Neural progenitor cell (in vitro differentiated cells): ENCODE results near the gene LRRC8B. TPM values are rescaled to one million over a fixed set of nuclear protein-coding genes. Genes with fewer than 3 reads are reported as not detected.

Experiments
- DNase-seq: peaks from one replicate; pipeline ENCODE4 v3.0.0-alpha.2; 2016; ENCODE audit warnings: low spot score
- H2AFZ ChIP-seq: fragments of 200-600 bp; sonication (generic); replicated peaks from 2 replicates; pipeline ENCODE4 v1.6.1; 2016; ENCODE audit warnings: antibody characterized with exemption
- H3F3A ChIP-seq: fragments of 200-600 bp; sonication (generic); 2 replicates; pipeline ENCODE4 v1.6.1; 2016; ENCODE audit warnings: antibody characterized with exemption, low read depth
- H3K27ac ChIP-seq: fragments of 200-600 bp; sonication (generic); 2 replicates; pipeline ENCODE4 v1.5.1; 2016; ENCODE audit warnings: mild to moderate bottlenecking
- H3K27me3 ChIP-seq: fragments of 200-600 bp; sonication (generic); 2 replicates; pipeline ENCODE4 v1.6.1; 2016; ENCODE audit warnings: mild to moderate bottlenecking, moderate library complexity
- H3K36me3 ChIP-seq: fragments of 200-600 bp; sonication (generic); 2 replicates; pipeline ENCODE4 v1.5.1; 2016
- H3K4me1 ChIP-seq: fragments of 200-600 bp; sonication (generic); 2 replicates; pipeline ENCODE4 v1.6.1; 2016; ENCODE audit warnings: mixed run types
- H3K4me2 ChIP-seq: fragments of 200-600 bp; sonication (generic); 2 replicates; pipeline ENCODE4 v1.6.1; 2016
- H3K4me3 ChIP-seq: fragments of 200-600 bp; sonication (generic); 2 replicates; pipeline ENCODE4 v1.5.1; 2016
- H3K79me2 ChIP-seq: fragments of 200-600 bp; sonication (generic); 2 replicates; pipeline ENCODE4 v1.6.1; 2016; ENCODE audit warnings: low read depth
- H3K9ac ChIP-seq: fragments of 200-600 bp; sonication (generic); 2 replicates; pipeline ENCODE4 v1.6.1; 2016
- H3K9me3 ChIP-seq: fragments of 200-600 bp; sonication (generic); 2 replicates; pipeline ENCODE4 v1.5.1; 2016; ENCODE audit warnings: low read depth
- H4K20me1 ChIP-seq: fragments of 200-600 bp; sonication (generic); 2 replicates; pipeline ENCODE4 v1.6.1; 2016; ENCODE audit warnings: low read depth
- H3K27ac Mint-ChIP-seq: 3 replicates; pipeline ENCODE4 v1.8.0; 2021; ENCODE audit warnings: mixed read lengths
- H3K27me3 Mint-ChIP-seq: 2 replicates; pipeline ENCODE4 v1.8.0; 2022; ENCODE audit warnings: low read depth, mild to moderate bottlenecking, inconsistent platforms, moderate library complexity, mixed read lengths; ENCODE audit not compliant: insufficient read depth
- H3K36me3 Mint-ChIP-seq: 3 replicates; pipeline ENCODE4 v1.8.0; 2021; ENCODE audit warnings: mixed read lengths
- H3K4me1 Mint-ChIP-seq: 3 replicates; pipeline ENCODE4 v1.8.0; 2021; ENCODE audit warnings: mixed read lengths
- H3K4me3 Mint-ChIP-seq: 3 replicates; pipeline ENCODE4 v1.8.0; 2021; ENCODE audit warnings: mild to moderate bottlenecking, moderate library complexity, mixed read lengths
- H3K9me3 Mint-ChIP-seq: 3 replicates; pipeline ENCODE4 v1.8.0; 2020; ENCODE audit warnings: mixed read lengths
- CTCF ChIP-seq: fragments of 200-600 bp; sonication (generic); IDR thresholded peaks from 2 replicates; pipeline ENCODE4 v1.5.1; 2017; ENCODE audit warnings: antibody characterized with exemption, mild to moderate bottlenecking
- EZH2 ChIP-seq: fragments of 200-600 bp; sonication (generic); IDR thresholded peaks from 2 replicates; pipeline ENCODE4 v1.6.1; 2017; ENCODE audit warnings: antibody characterized with exemption, mild to moderate bottlenecking, moderate library complexity
- EZH2phosphoT487 ChIP-seq: fragments of 200-600 bp; sonication (generic); IDR thresholded peaks from 2 replicates; pipeline ENCODE4 v1.6.1; 2017; ENCODE audit warnings: antibody characterized with exemption
- total RNA-seq: library from RNA; depleted of rRNA; stranded (reverse); fragments of >200 nt; gene quantifications from 2 replicates; pipeline ENCODE4 v1.2.3, GENCODE V29; 2015; ENCODE audit warnings: low replicate concordance

The LRRC8B gene
- total RNA-seq, 1 donor from 2014 or later, result 37.3 TPM

- H3K27me3 ChIP-seq, result peaks cover 4% of the 10 kb centered on the region
- no peak overlapping the region for H3K9ac ChIP-seq
- H3K79me2 ChIP-seq, result no peaks in the 10 kb centered on the region
- H3K4me3 ChIP-seq, result no peak overlapping the region
- Mint-ChIP-seq H3K4me1 (no peaks in the 10 kb centered on the region), H3K9me3 (no peaks in the 10 kb centered on the region), H3K27ac (no peak overlapping the region), H3K4me3 (no peak overlapping the region), H3K36me3 (no peaks in the 10 kb centered on the region), H3K27me3 (peaks cover 3% of the 10 kb centered on the region)
- no peaks in the 10 kb centered on the region for H3K9me3 ChIP-seq
- no peaks in the 10 kb centered on the region for H4K20me1 ChIP-seq
- no peaks in the 10 kb centered on the region for H3K4me1 ChIP-seq
- no peak overlapping the region for H3K4me2 ChIP-seq
- H3K36me3 ChIP-seq, result no peaks in the 10 kb centered on the region
- TF ChIP-seq EZH2phosphoT487, result no peak
- TF ChIP-seq EZH2, result no peak
- TF ChIP-seq CTCF, result no peak
- DNase-seq, result no peak
- H3K27ac ChIP-seq, result no peak overlapping the region
- no peak overlapping the region for H2AFZ ChIP-seq
- no peaks in the 10 kb centered on the region for H3F3A ChIP-seq
Observed at GRCh38 chr1:89499320-89499719, 25.3 kb upstream of the LRRC8B start.

- H3K27ac Mint-ChIP-seq, result no peak overlapping the region
- Histone ChIP-seq H3K27me3 (peaks cover 4% of the 10 kb centered on the region), H3K9me3 (no peaks in the 10 kb centered on the region), H3F3A (no peaks in the 10 kb centered on the region), H2AFZ (no peak overlapping the region), H4K20me1 (no peaks in the 10 kb centered on the region), H3K9ac (no peak overlapping the region), H3K4me2 (no peak overlapping the region), H3K79me2 (no peaks in the 10 kb centered on the region), H3K36me3 (no peaks in the 10 kb centered on the region), H3K27ac (no peak overlapping the region), H3K4me1 (no peaks in the 10 kb centered on the region), H3K4me3 (no peak overlapping the region)
- TF ChIP-seq CTCF, result no peak
- TF ChIP-seq EZH2, result no peak
- DNase-seq, result no peak
- H3K36me3 Mint-ChIP-seq, result no peaks in the 10 kb centered on the region
- H3K27me3 Mint-ChIP-seq, result peaks cover 4% of the 10 kb centered on the region
- H3K9me3 Mint-ChIP-seq, result no peaks in the 10 kb centered on the region
- H3K4me3 Mint-ChIP-seq, result no peak overlapping the region
- no peaks in the 10 kb centered on the region for H3K4me1 Mint-ChIP-seq
Observed at GRCh38 chr1:89502042-89502441, 22.6 kb upstream of the LRRC8B start.

- H3K27me3 Mint-ChIP-seq, result peaks cover 4% of the 10 kb centered on the region
- no peaks in the 10 kb centered on the region for H3K36me3 Mint-ChIP-seq
- no peaks in the 10 kb centered on the region for H3K9me3 Mint-ChIP-seq
Observed at GRCh38 chr1:89502895-89503294, 21.7 kb upstream of the LRRC8B start.

More at GRCh38 chr1:89502895-89503294, 21.7 kb upstream of the LRRC8B start:
- H3K4me3 ChIP-seq, result no peak overlapping the region
- H2AFZ ChIP-seq, result no peak overlapping the region
- H3K9ac ChIP-seq, result no peak overlapping the region
- no peak for DNase-seq
- H3K36me3 ChIP-seq, result no peaks in the 10 kb centered on the region
- H3K4me1 ChIP-seq, result no peaks in the 10 kb centered on the region
- H3K4me1 Mint-ChIP-seq, result no peaks in the 10 kb centered on the region
- H3K4me2 ChIP-seq, result no peak overlapping the region
- H3K79me2 ChIP-seq, result no peaks in the 10 kb centered on the region
- TF ChIP-seq EZH2phosphoT487 (no peak), CTCF (no peak)
- no peaks in the 10 kb centered on the region for H3F3A ChIP-seq
- no peaks in the 10 kb centered on the region for H4K20me1 ChIP-seq
- H3K27me3 ChIP-seq, result peaks cover 4% of the 10 kb centered on the region
- no peak overlapping the region for H3K27ac Mint-ChIP-seq
- no peaks in the 10 kb centered on the region for H3K9me3 ChIP-seq
- H3K4me3 Mint-ChIP-seq, result no peak overlapping the region
- no peak overlapping the region for H3K27ac ChIP-seq
